ENCODE results near the gene PTPN5. TPM values are rescaled to one million over a fixed set of nuclear protein-coding genes. Genes with fewer than 3 reads are reported as not detected.

The PTPN5 gene
- total RNA-seq, 4 donors from 2014 or later, result 0.15 to 0.51 (median 0.39) TPM

DNA sequence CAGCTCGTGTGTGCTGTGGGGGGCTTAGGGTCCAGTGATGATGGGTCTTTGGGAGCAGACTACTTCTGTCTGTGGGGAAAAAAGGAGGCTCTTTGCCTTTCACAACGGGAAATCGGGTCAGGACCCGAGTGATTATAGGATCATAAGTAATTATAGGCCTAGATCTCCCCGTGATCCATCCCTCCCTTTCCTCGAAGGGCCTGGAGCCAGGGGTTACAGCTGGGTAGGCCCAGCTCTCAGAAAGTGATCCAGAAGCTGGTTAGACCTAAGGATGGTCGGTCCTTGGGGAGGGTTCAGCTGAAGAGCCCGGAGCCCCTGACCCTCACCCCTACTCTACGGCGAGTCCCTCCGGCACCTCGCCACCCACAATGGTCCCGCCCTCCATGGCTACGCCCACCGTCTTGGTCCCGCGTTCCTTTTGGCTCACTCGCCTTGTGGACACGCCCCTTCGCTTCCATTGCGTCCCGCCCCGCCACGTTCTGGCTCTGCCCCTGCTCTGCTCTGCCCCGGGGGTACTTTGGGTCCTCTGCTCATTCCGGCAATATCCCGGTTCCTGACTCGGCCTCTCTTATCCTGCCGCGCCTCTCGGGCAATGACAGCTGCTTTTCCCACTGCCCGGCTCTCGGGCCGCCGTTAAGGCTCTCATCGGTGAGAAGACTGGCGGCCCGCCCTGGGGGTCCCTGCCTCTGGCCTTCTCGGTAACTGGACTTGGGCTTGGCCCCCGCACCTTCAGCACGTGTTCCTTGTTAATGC lies 70.6 kb downstream of the PTPN5 start:
- TF ChIP-seq POLR2A (IDR thresholded peaks at IDR 0.05) (peak in 1 of 2 donors; percentile 36), CTCF (IDR thresholded peaks at IDR 0.05 in 4 of 5, conservative IDR thresholded peaks at IDR 0.05 in 1 of 5) (no peak)
- intact Hi-C loops (cut with DNase I; ENCODE audit: low total_unique reads) (loop anchor here (2.0 to 5.0 kb wide), 3 partner anchors 22 to 134 kb away; partner anchors contain the start of genes SPTY2D1, TMEM86A and UEVLD), in situ Hi-C loops (cut with MboI; ENCODE audit: low sequenced_read_pairs in 4 of 4) (no loop called here)
- peak; percentile 41 to 52 for DNase-seq
- no peaks in the 10 kb centered on the region for H3K27me3 ChIP-seq
- H3K4me1 ChIP-seq, result peaks cover 0 to 7% of the 10 kb centered on the region in 2 donors
- ATAC-seq, result peak; percentile 72 to 86
- H3K9me3 ChIP-seq, result no peaks in the 10 kb centered on the region
- H3K36me3 ChIP-seq, result no peaks in the 10 kb centered on the region
- peak overlapping the region; percentile 59 to 74 (median 65) for H3K4me3 ChIP-seq
- peak overlapping the region; percentile 42 to 73 (median 55) for H3K27ac ChIP-seq

GRCh38 chr11:18720091-18720807 lies 71.3 kb downstream of the PTPN5 start:
- Histone ChIP-seq H3K4me3 (peak overlapping the region in 3 of 4 donors; percentile 59 to 74 (median 66)), H3K36me3 (no peaks in the 10 kb centered on the region), H3K4me1 (peaks cover 0 to 7% of the 10 kb centered on the region in 2 donors), H3K27ac (peak overlapping the region in 1 of 4 donors; percentile 73), H3K27me3 (no peaks in the 10 kb centered on the region), H3K9me3 (no peaks in the 10 kb centered on the region)
- ATAC-seq (no peak), DNase-seq (no peak)
- no peak for TF ChIP-seq CTCF (IDR thresholded peaks at IDR 0.05 in 4 of 5, conservative IDR thresholded peaks at IDR 0.05 in 1 of 5)
- TF ChIP-seq POLR2A (IDR thresholded peaks at IDR 0.05), result no peak
- intact Hi-C loops (cut with DNase I; ENCODE audit: low total_unique reads) (loop anchor here (2.0 to 5.0 kb wide), 3 partner anchors 21 to 133 kb away; partner anchors contain the start of genes SPTY2D1, TMEM86A and UEVLD), in situ Hi-C loops (cut with MboI; ENCODE audit: low sequenced_read_pairs in 4 of 4) (no loop called here)

- no peak for TF ChIP-seq POLR2A (IDR thresholded peaks at IDR 0.05)
- TF ChIP-seq CTCF (IDR thresholded peaks at IDR 0.05 in 4 of 5, conservative IDR thresholded peaks at IDR 0.05 in 1 of 5), result no peak
- in situ Hi-C loops (cut with MboI; ENCODE audit: low sequenced_read_pairs in 4 of 4) (no loop called here), intact Hi-C loops (cut with DNase I; ENCODE audit: low total_unique reads) (no loop called here)
- no peak for DNase-seq
- Histone ChIP-seq H3K36me3 (no peaks in the 10 kb centered on the region), H3K27me3 (no peaks in the 10 kb centered on the region), H3K4me1 (no peaks in the 10 kb centered on the region), H3K9me3 (no peaks in the 10 kb centered on the region), H3K4me3 (no peak overlapping the region), H3K27ac (no peak overlapping the region)
- ATAC-seq, result no peak
These were observed 76.1 kb downstream of the PTPN5 start for GRCh38 chr11:18715476-18715875.

- no peak for ATAC-seq
- intact Hi-C loops (cut with DNase I; ENCODE audit: low total_unique reads), result no loop called here
- in situ Hi-C loops (cut with MboI; ENCODE audit: low sequenced_read_pairs in 4 of 4), result no loop called here
- H3K36me3 ChIP-seq, result no peaks in the 10 kb centered on the region
- no peak for DNase-seq
- H3K9me3 ChIP-seq, result no peaks in the 10 kb centered on the region
- no peak overlapping the region for H3K4me3 ChIP-seq
- H3K4me1 ChIP-seq, result no peaks in the 10 kb centered on the region
- TF ChIP-seq POLR2A (IDR thresholded peaks at IDR 0.05) (no peak), CTCF (IDR thresholded peaks at IDR 0.05 in 4 of 5, conservative IDR thresholded peaks at IDR 0.05 in 1 of 5) (no peak)
- H3K27me3 ChIP-seq, result no peaks in the 10 kb centered on the region
- H3K27ac ChIP-seq, result no peak overlapping the region
These were observed 77.2 kb downstream of the PTPN5 start for GRCh38 chr11:18714443-18714780.
